GM19239 (cell line): ENCODE results near the gene ASCC1.

Experiments used
- DNase-seq: peaks from one replicate; pipeline ENCODE4 v3.0.0; 2011; ENCODE audit warnings: low spot score; ENCODE audit not compliant: insufficient read length
- FAIRE-seq: peaks from 2 replicates; lab custom pipeline; 2011; peaks lifted over from hg19 to GRCh38; lab: Jason Lieb, UNC

The ASCC1 gene

GRCh38 chr10:72106154-72106849 is 109.8 kb downstream of the ASCC1 start:
- no peak for DNase-seq
- peak; percentile 26 for FAIRE-seq

GRCh38 chr10:72105710-72106109 is 110.4 kb downstream of the ASCC1 start:
- FAIRE-seq, result no peak

GRCh38 chr10:72105098-72105475 is 111.0 kb downstream of the ASCC1 start:
- DNase-seq, result no peak
- FAIRE-seq, result no peak

More at GRCh38 chr10:72105710-72106109, 110.4 kb downstream of the ASCC1 start:
- no peak for DNase-seq

GRCh38 chr10:72104472-72105097 is 111.5 kb downstream of the ASCC1 start:
- FAIRE-seq (no peak), DNase-seq (no peak)

GRCh38 chr10:72099600-72099921 is 116.5 kb downstream of the ASCC1 start:
- DNase-seq, result no peak

GRCh38 chr10:72098836-72099599 is 117.1 kb downstream of the ASCC1 start:
- DNase-seq, result no peak
- FAIRE-seq, result no peak

More at GRCh38 chr10:72099600-72099921, 116.5 kb downstream of the ASCC1 start:
- no peak for FAIRE-seq

GRCh38 chr10:72098301-72098835 is 117.7 kb downstream of the ASCC1 start:
- FAIRE-seq (no peak), DNase-seq (no peak)

- DNase-seq, result no peak
- no peak for FAIRE-seq
Measured at GRCh38 chr10:72097448-72098300, 118.4 kb downstream of the ASCC1 start.

- DNase-seq, result no peak
- no peak for FAIRE-seq
Measured at GRCh38 chr10:72096115-72097000, 119.7 kb downstream of the ASCC1 start.

GRCh38 chr10:72095195-72095594 is 120.9 kb downstream of the ASCC1 start:
- DNase-seq (no peak), FAIRE-seq (no peak)

- FAIRE-seq (no peak), DNase-seq (no peak)
Measured at GRCh38 chr10:72094574-72094973, 121.5 kb downstream of the ASCC1 start.

GRCh38 chr10:72093450-72093849 is 122.6 kb downstream of the ASCC1 start:
- DNase-seq (no peak), FAIRE-seq (no peak)

- DNase-seq (no peak), FAIRE-seq (no peak)
Measured at GRCh38 chr10:72092987-72093386, 123.1 kb downstream of the ASCC1 start.

- FAIRE-seq (no peak), DNase-seq (no peak)
Measured at GRCh38 chr10:72092171-72092924, 123.7 kb downstream of the ASCC1 start.

GRCh38 chr10:72090326-72090725 is 125.8 kb downstream of the ASCC1 start:
- no peak for DNase-seq

GRCh38 chr10:72089618-72090017 is 126.5 kb downstream of the ASCC1 start:
- FAIRE-seq (no peak), DNase-seq (no peak)

More at GRCh38 chr10:72090326-72090725, 125.8 kb downstream of the ASCC1 start:
- no peak for FAIRE-seq

GRCh38 chr10:72088889-72089575 is 127.0 kb downstream of the ASCC1 start:
- no peak for DNase-seq
- no peak for FAIRE-seq
